Renal cortex interstitium (tissue), 11 donors: Measurements from ENCODE around the gene GLS. TPM values are rescaled to one million over a fixed set of nuclear protein-coding genes. Genes with fewer than 3 reads are reported as not detected.
A peak's percentile ranks its signal among the peaks of the same experiment; 100 is the strongest.
"Not testable (repeated sequence)": the region's sequence is repeated elsewhere in the genome, so short reads cannot be mapped to it uniquely, and the experiment has no call there.

Experiments used
- DNase-seq, 11 donors: peaks; one replicate each; pipeline ENCODE4 v3.0.0-alpha.2; 2013; ENCODE audit warnings: low read depth in 9 of 11, low spot score in 4 of 11; ENCODE audit errors: extremely low read depth in 1 of 11
- polyA plus RNA-seq, 3 donors: library from polyadenylated mRNA; unstranded; fragments of 120-200 nt; gene quantifications; one replicate each; pipeline ENCODE4 v1.2.1, GENCODE V29; 2013; ENCODE audit not compliant: insufficient read length in 3 of 3

The GLS gene
- polyA plus RNA-seq, 3 donors, result 256 to 330 (median 297) TPM

DNA sequence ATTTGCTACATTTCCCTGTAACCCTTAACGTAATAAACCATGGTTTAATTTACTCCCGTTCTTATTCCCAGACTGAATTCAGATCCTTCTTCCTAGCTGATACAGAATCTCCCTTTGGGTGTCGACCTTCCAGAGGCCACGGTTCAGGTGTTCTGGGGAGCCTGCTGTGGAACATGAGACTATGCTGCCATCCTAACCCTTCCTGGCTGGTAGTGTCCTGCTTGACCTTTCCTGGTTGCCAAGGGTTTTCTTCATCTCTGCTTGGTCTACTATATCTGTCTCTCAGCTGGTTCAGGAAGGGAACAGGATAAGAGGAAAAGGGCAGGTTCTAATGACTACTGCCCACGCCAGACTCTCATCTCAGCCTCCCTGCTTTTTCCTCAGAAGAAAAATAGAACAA is 96.9 kb downstream of the GLS start:
- DNase-seq, result no peak

DNA sequence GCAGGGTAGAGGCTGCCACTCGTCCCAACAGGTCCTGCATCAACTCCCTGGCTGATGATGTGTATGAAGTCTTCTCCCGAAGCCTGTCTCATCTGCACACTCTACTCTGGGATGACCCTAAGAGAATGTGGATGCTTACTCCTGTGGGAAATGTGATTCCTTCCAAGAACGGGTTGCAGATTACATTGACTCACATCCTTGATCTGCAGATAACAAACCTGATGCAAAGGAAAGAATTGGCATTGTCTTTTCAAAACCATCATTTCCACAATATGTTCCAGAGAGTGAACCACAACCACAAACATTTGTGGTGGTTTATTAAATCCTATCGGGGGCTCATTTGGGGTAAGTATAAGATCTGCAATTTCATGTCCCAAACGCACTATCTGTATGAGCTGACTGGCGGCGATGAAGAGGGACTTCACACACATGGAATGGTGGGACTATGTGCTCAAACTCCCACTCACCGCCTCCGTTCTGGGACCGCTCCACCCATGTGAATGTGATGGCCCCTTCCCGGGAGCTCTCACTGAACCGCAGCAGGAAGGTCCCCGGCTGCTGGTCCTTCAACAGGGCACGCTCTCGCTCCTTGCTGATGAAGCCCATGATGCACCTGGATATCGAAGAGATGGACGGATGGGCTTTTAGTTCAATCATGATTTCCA is 97.9 kb downstream of the GLS start:
- DNase-seq, result no peak

- peak; percentile 65 to 87 (median 70) for DNase-seq
Measured at GRCh38 chr2:190979906-190980629, 99.4 kb downstream of the GLS start.

DNA sequence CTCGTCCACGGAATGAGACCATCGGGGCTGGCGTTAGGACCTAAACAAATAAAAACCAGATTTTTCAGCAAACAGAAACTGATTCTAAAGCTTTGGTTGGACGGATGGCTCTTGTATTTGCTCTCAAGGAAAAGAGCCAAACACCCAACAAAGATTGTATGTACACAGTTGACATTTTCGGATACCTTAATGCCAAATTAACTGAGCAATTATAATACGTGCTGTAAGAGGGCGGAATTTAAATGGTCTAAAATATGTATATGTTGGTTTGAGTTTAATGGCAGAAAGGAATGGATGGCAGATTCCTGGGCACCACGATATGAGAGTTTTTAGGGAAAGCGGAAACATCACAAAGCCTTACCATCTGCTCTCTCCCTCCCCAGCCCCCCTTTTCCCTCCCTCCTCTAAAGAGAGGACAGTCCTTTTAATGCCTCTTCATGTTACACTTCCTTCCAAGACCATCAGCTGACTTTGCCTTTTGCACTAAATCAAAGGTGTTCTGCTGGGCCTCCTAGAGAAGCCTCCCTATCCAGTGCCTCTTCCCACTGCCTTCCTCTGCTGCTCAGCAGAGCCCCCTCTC is 100.1 kb downstream of the GLS start:
- DNase-seq, result peak in 5 of 11 donors; percentile 4 to 36 (median 8)

DNA sequence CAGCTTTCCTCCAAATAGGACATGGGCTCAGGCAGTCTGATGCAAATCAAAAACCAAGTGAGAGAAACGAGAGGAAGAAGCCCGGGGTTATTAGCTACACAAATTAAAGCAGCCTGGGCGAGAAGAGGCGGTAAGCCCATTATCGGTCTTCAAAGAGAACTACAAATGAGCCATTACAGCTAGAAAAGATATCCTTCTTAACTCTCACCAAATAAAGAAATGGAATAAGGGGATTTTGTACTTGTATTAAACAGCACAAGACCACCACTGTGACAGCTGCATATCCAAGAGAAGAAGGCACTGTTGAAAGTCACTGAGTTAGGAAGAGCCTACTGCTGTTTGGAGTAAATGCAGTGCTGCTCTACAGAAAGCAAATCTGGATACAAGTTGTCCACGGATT is 100.7 kb downstream of the GLS start:
- no peak for DNase-seq

DNA sequence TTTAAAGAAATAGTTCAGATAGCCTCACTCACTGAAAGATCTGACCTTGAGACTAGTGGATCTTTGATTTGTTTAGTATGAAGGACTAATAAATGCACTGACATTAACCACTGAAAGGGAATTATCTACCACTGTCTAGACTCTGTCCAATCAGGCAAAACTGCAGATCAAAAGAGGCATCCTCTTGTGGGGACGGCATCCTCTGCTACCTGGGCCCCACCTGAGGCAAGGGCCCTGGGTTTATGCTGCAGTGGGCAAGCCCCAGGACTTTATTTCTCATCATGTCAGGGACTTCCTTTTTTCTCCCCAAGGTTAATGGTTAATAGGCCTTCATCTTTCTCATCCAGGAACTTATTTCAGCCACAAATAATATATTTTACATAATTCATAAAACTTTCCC is 101.1 kb downstream of the GLS start:
- no peak for DNase-seq

GRCh38 chr2:190982262-190983034 is 101.8 kb downstream of the GLS start:
- DNase-seq, result no peak

- no peak for DNase-seq
Measured at GRCh38 chr2:190984595-190984994, 104.0 kb downstream of the GLS start.

GRCh38 chr2:190986221-190986953 is 105.8 kb downstream of the GLS start:
- no peak for DNase-seq

DNA sequence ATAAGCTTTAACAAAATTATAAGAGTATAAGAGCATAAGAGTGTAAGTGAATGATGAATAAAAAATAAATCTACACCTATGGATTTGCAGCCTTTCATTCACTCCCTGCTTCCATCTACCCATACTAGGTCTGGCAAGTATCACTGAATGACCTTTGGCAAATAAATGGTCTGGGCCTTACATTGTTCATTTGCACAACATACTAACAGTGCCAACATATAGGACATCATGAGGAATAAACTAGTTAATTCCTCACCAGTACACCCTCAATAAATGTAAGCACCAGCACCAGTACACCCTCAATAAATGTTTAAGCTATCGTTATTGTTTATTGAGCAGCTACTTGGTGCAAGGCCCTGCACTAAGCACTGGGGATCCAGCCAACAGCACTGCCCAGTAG is 106.5 kb downstream of the GLS start:
- no peak for DNase-seq

DNA sequence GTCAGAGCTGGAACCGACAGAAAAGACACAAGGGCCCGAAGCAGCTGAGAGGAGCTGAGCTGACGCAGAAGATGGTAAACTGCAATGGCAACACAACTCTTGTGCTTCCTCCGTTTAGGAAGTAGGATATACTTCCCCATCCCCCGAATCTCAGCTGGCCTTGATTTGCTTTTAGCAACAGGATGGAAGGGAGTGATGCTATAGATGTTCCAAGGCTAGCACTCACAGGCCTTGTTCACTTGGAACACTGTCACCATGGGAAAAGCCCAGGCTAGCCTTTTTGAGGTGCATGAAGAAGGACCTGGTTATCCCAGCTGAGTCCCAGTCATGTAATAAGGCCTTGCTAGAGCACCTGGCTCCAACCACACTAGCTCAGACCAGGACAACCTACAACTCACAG is 107.3 kb downstream of the GLS start:
- DNase-seq, result no peak

- no peak for DNase-seq
Measured at GRCh38 chr2:190988910-190989309, 108.3 kb downstream of the GLS start.

GRCh38 chr2:190990132-190990531 is 109.5 kb downstream of the GLS start:
- DNase-seq, result no peak

- DNase-seq, result no peak
Measured at GRCh38 chr2:190993292-190993643, 112.6 kb downstream of the GLS start.

- no peak for DNase-seq
Measured at GRCh38 chr2:190994148-190994547, 113.5 kb downstream of the GLS start.

- DNase-seq, result not testable (repeated sequence)
Measured at GRCh38 chr2:190995315-190995714, 114.7 kb downstream of the GLS start.

DNA sequence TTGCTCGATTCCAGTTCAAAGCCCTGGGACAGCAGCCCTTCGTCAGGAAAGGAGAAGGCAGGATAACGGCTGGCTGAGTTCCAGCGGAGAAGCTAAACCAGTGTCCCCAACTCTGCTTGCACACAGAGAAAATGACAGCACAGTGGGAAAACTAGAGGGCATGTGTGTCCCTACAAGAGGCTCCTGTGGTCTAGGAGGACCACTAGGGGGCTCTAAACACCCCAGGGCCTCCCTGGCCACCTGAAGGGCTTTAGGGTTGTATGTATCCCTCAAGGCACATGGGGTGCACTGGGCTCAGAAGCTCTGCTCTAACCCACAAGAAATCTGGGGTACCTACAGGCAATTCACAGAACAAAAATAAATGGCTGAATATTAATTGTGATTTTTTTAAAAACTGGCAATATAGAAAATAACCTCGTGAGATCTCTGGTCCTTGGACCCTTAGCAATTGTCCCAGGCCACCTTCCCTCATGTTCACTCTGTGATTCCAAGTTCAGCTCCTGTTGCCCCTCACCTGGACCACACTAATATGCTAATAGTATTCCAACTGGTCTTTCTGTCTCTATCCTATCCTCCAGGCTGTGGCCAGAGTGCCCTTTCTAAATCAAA is 115.8 kb downstream of the GLS start:
- DNase-seq, result peak in 1 of 11 donors; percentile 18

GRCh38 chr2:190996947-190997346 is 116.3 kb downstream of the GLS start:
- DNase-seq, result no peak
